T-helper 1 cell treated with Interleukin-12 subunit alpha and Interleukin-12 subunit beta and Interleukin-4 antibody, amounts not matched to agents 30 μg/mL and 1 μg/mL, for 36 hours (primary cell): ENCODE measurements around the gene SH3RF3.

Experiments used
- H3K27ac Mint-ChIP-seq: one replicate; pipeline ENCODE4 v1.8.0; 2021; ENCODE audit warnings: mild to moderate bottlenecking, mixed read lengths
- H3K27me3 Mint-ChIP-seq: one replicate; pipeline ENCODE4 v1.8.0; 2021; ENCODE audit warnings: low read depth, mixed read lengths
- H3K36me3 Mint-ChIP-seq: one replicate; pipeline ENCODE4 v1.8.0; 2021; ENCODE audit warnings: low read depth, mixed read lengths
- H3K4me1 Mint-ChIP-seq: one replicate; pipeline ENCODE4 v1.8.0; 2021; ENCODE audit warnings: low read depth, mixed read lengths
- H3K4me3 Mint-ChIP-seq: one replicate; pipeline ENCODE4 v1.8.0; 2021; ENCODE audit warnings: mild to moderate bottlenecking, moderate library complexity, mixed read lengths
- H3K9me3 Mint-ChIP-seq: one replicate; pipeline ENCODE4 v1.8.0; 2021; ENCODE audit warnings: mixed read lengths

The SH3RF3 gene

DNA sequence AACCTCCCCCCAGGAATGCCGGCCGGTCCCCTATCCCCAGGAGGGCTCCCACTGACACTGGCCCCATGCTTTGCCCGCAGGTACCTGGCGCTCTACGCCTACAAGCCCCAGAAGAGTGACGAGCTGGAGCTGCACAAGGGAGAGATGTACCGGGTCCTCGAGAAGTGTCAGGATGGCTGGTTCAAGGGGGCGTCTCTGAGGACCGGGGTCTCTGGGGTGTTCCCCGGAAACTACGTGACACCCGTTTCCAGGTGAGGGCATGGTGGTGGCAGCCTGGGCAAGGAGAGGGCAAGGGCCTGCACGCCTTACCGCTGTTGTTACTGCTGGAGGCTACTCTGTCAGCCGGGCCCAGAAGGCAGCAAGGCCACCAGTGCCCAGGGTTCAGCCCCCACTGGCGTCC is 303.4 kb downstream of the SH3RF3 start:
- H3K9me3 Mint-ChIP-seq = no peaks in the 10 kb centered on the region
- H3K36me3 Mint-ChIP-seq = no peaks in the 10 kb centered on the region
- no peak overlapping the region for H3K4me3 Mint-ChIP-seq
- H3K4me1 Mint-ChIP-seq = no peaks in the 10 kb centered on the region
- no peaks in the 10 kb centered on the region for H3K27me3 Mint-ChIP-seq
- no peak overlapping the region for H3K27ac Mint-ChIP-seq

DNA sequence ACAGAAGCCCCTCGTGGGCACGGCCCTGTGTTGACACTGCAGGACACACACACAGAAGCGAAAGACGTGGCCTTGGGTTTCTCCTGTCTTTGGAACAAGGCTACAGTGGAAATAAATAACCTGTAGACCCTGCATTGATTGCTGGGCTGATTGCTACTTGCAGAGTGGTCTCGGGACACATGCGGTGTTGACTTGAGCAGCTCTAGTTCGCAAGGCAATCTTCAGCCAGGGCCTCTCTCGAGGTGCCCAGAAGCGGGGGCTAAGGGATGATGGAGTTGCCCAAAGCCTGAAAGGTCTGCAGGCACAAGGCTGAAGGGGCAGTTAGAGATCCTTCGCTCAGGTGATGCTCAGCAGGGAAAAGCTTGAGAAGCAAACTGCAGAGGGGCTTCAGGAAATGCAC is 304.5 kb downstream of the SH3RF3 start:
- Mint-ChIP-seq H3K27me3 (no peaks in the 10 kb centered on the region), H3K9me3 (no peaks in the 10 kb centered on the region), H3K27ac (no peak overlapping the region), H3K4me1 (no peaks in the 10 kb centered on the region), H3K4me3 (no peak overlapping the region), H3K36me3 (no peaks in the 10 kb centered on the region)

GRCh38 chr2:109433926-109434325 is 304.9 kb downstream of the SH3RF3 start:
- Mint-ChIP-seq H3K36me3 (no peaks in the 10 kb centered on the region), H3K27ac (no peak overlapping the region), H3K4me1 (no peaks in the 10 kb centered on the region), H3K27me3 (no peaks in the 10 kb centered on the region), H3K4me3 (no peak overlapping the region), H3K9me3 (no peaks in the 10 kb centered on the region)

GRCh38 chr2:109434351-109434750 is 305.3 kb downstream of the SH3RF3 start:
- H3K36me3 Mint-ChIP-seq = no peaks in the 10 kb centered on the region
- H3K27ac Mint-ChIP-seq = no peak overlapping the region
- H3K4me3 Mint-ChIP-seq = no peak overlapping the region
- no peaks in the 10 kb centered on the region for H3K9me3 Mint-ChIP-seq
- no peaks in the 10 kb centered on the region for H3K27me3 Mint-ChIP-seq
- H3K4me1 Mint-ChIP-seq = no peaks in the 10 kb centered on the region

DNA sequence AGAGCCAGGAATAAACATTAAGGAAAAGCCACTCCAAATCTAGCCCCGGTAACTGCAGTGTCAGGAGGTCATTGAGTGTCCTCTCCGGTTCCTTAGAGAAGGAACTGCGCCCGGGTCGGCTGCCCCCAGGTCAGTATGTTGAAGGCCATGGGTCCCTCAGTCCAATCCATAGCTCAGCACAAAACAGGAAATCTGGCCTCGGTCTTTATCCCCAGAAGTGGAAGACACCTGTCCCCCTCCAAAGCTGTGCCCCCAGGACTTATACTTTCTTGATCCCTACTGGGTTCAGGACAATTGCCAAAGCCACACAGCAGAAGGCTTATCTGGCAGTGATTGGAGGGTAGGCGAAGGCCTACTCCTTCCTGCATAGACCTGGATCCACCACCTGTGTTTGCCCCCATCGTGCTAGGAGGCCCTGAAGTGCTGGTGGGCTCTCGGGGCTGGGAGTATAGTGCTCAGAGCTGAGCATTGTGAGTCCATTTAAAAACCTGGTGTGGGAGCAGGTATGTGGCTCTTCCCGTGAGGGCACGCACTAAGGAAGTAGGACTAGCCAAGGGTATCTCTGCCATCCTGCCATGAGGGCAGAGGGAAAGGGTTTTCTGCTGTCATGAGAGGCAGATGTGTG is 306.2 kb downstream of the SH3RF3 start:
- Mint-ChIP-seq H3K9me3 (peaks cover 5% of the 10 kb centered on the region), H3K27me3 (no peaks in the 10 kb centered on the region), H3K4me3 (no peak overlapping the region), H3K27ac (no peak overlapping the region), H3K36me3 (no peaks in the 10 kb centered on the region), H3K4me1 (no peaks in the 10 kb centered on the region)

GRCh38 chr2:109435901-109436598 is 307.0 kb downstream of the SH3RF3 start:
- H3K4me3 Mint-ChIP-seq = no peak overlapping the region
- peaks cover 10% of the 10 kb centered on the region for H3K9me3 Mint-ChIP-seq
- H3K4me1 Mint-ChIP-seq = no peaks in the 10 kb centered on the region
- peaks cover 1% of the 10 kb centered on the region for H3K36me3 Mint-ChIP-seq
- H3K27me3 Mint-ChIP-seq = no peaks in the 10 kb centered on the region
- no peak overlapping the region for H3K27ac Mint-ChIP-seq

GRCh38 chr2:109436610-109437225 is 307.7 kb downstream of the SH3RF3 start:
- peaks cover 1% of the 10 kb centered on the region for H3K36me3 Mint-ChIP-seq
- no peaks in the 10 kb centered on the region for H3K27me3 Mint-ChIP-seq
- H3K27ac Mint-ChIP-seq = no peak overlapping the region
- H3K4me3 Mint-ChIP-seq = no peak overlapping the region
- H3K9me3 Mint-ChIP-seq = peaks cover 17% of the 10 kb centered on the region
- H3K4me1 Mint-ChIP-seq = no peaks in the 10 kb centered on the region

- no peak overlapping the region for H3K4me3 Mint-ChIP-seq
- peaks cover 1% of the 10 kb centered on the region for H3K36me3 Mint-ChIP-seq
- H3K27me3 Mint-ChIP-seq = no peaks in the 10 kb centered on the region
- H3K9me3 Mint-ChIP-seq = peaks cover 20% of the 10 kb centered on the region
- no peak overlapping the region for H3K27ac Mint-ChIP-seq
- no peaks in the 10 kb centered on the region for H3K4me1 Mint-ChIP-seq
Observed at GRCh38 chr2:109437325-109438090, 308.5 kb downstream of the SH3RF3 start.

GRCh38 chr2:109438146-109438545 is 309.1 kb downstream of the SH3RF3 start:
- Mint-ChIP-seq H3K4me3 (no peak overlapping the region), H3K27me3 (no peaks in the 10 kb centered on the region), H3K36me3 (peaks cover 1% of the 10 kb centered on the region)

GRCh38 chr2:109438773-109439389 is 309.9 kb downstream of the SH3RF3 start:
- no peaks in the 10 kb centered on the region for H3K27me3 Mint-ChIP-seq
- no peak overlapping the region for H3K4me3 Mint-ChIP-seq
- H3K9me3 Mint-ChIP-seq = peaks cover 30% of the 10 kb centered on the region
- H3K36me3 Mint-ChIP-seq = peaks cover 1% of the 10 kb centered on the region
- no peak overlapping the region for H3K27ac Mint-ChIP-seq
- no peaks in the 10 kb centered on the region for H3K4me1 Mint-ChIP-seq

More at GRCh38 chr2:109438146-109438545, 309.1 kb downstream of the SH3RF3 start:
- H3K27ac Mint-ChIP-seq = no peak overlapping the region
- H3K4me1 Mint-ChIP-seq = no peaks in the 10 kb centered on the region
- peaks cover 24% of the 10 kb centered on the region for H3K9me3 Mint-ChIP-seq

GRCh38 chr2:109439390-109439786 is 310.4 kb downstream of the SH3RF3 start:
- Mint-ChIP-seq H3K9me3 (peaks cover 30% of the 10 kb centered on the region), H3K27ac (no peak overlapping the region)

GRCh38 chr2:109439986-109440385 is 311.0 kb downstream of the SH3RF3 start:
- Mint-ChIP-seq H3K27me3 (peaks cover 4% of the 10 kb centered on the region), H3K9me3 (peaks cover 36% of the 10 kb centered on the region), H3K4me1 (no peaks in the 10 kb centered on the region), H3K27ac (no peak overlapping the region), H3K36me3 (peaks cover 1% of the 10 kb centered on the region), H3K4me3 (no peak overlapping the region)

More at GRCh38 chr2:109439390-109439786, 310.4 kb downstream of the SH3RF3 start:
- Mint-ChIP-seq H3K36me3 (peaks cover 1% of the 10 kb centered on the region), H3K4me3 (no peak overlapping the region), H3K27me3 (no peaks in the 10 kb centered on the region), H3K4me1 (no peaks in the 10 kb centered on the region)

DNA sequence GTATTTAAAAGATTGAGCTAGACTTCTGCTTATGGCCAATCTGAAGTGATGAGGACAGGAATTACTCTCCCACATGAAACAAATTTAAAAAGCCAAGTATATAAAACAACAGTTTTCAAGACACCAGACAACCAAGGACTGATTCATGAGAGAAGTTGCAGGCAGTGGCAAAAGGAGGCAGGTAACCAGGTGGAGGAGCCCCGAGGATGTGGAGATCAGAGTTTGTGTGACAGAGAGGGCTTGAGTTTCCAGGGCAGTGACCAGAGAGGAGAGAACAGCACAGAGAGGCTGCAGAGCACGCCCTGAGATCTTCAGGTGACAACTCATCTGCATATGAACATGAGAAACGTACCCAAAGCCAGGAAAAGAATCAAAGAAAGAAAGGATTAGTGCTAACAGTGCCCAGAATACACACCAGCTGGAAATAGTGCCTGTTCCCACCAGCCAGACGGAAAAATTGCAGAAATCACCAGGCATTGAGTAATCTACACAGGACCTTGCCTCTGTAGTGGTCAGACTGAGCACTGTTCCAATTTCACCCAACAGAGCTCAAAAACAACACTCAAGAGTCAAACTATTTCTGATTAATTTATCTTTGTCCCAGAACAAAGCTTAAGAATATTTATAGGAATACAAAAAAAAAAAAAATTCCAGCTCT is 311.6 kb downstream of the SH3RF3 start:
- peaks cover 4% of the 10 kb centered on the region for H3K27me3 Mint-ChIP-seq
- no peak overlapping the region for H3K4me3 Mint-ChIP-seq
- peaks cover 39% of the 10 kb centered on the region for H3K9me3 Mint-ChIP-seq
- peaks cover 1% of the 10 kb centered on the region for H3K36me3 Mint-ChIP-seq
- no peak overlapping the region for H3K27ac Mint-ChIP-seq
- H3K4me1 Mint-ChIP-seq = no peaks in the 10 kb centered on the region
